Measurements from ENCODE around the gene KLHL11.

The KLHL11 gene

GRCh38 chr17:41824086-41824485 is 41.1 kb downstream of the KLHL11 start:
- TF ChIP-seq, protein P1, sequence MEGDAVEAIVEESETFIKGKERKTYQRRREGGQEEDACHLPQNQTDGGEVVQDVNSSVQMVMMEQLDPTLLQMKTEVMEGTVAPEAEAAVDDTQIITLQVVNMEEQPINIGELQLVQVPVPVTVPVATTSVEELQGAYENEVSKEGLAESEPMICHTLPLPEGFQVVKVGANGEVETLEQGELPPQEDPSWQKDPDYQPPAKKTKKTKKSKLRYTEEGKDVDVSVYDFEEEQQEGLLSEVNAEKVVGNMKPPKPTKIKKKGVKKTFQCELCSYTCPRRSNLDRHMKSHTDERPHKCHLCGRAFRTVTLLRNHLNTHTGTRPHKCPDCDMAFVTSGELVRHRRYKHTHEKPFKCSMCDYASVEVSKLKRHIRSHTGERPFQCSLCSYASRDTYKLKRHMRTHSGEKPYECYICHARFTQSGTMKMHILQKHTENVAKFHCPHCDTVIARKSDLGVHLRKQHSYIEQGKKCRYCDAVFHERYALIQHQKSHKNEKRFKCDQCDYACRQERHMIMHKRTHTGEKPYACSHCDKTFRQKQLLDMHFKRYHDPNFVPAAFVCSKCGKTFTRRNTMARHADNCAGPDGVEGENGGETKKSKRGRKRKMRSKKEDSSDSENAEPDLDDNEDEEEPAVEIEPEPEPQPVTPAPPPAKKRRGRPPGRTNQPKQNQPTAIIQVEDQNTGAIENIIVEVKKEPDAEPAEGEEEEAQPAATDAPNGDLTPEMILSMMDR (IDR thresholded peaks at IDR 0.05; ENCODE audit: low read length, missing control alignments): no peak
- no peak for DNase-seq (ENCODE audit: low read depth)
- no peak overlapping the region for H3K4me3 ChIP-seq (replicated peaks; ENCODE audit: low read depth, low read length)

DNA sequence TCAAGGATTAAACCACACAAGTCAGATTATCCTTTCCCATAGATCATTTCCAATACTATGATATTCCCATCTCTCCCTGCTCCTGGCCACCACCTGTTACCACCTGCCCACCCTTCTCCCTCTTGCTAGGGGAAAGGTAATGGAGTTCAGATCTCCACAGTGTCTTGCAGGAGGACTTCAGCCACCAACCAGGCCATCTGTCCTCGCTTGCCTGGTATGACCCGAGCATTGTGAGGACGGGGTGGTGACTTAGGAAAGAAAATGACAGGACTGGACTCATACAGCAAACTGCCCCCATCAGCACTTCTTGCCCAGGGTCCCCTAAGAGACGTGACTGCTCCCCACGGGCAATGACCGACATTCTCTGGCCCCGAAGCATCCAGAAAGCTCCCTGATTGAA is 41.6 kb downstream of the KLHL11 start:
- no peak for DNase-seq (ENCODE audit: low read depth)
- H3K4me3 ChIP-seq (replicated peaks; ENCODE audit: low read depth, low read length): no peak overlapping the region
- TF ChIP-seq, protein P1 (IDR thresholded peaks at IDR 0.05; ENCODE audit: low read length, missing control alignments): no peak

DNA sequence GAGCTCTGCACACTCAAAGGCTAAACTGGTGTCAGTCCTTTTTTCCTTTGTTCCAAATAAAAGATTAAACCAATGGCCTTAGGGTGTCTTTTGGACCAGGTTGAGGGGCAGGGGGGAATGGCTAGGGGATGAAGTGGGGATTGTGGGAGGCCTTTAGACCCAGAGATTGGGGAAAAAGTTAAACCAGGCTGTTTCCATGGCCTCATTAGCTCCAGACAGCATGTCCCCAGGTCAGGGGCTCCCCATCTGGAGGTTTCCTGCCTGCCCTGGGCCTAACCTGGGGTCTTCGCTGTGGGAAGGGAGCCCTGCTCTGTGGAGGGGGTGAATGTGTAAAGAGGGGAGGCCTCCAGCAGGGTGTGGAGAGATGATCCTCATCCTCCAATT is 42.1 kb downstream of the KLHL11 start:
- no peak overlapping the region for H3K4me3 ChIP-seq (replicated peaks; ENCODE audit: low read depth, low read length)
- TF ChIP-seq, protein P1 (IDR thresholded peaks at IDR 0.05; ENCODE audit: low read length, missing control alignments): no peak
- no peak for DNase-seq (ENCODE audit: low read depth)

- DNase-seq (ENCODE audit: low read depth): no peak
- H3K4me3 ChIP-seq (replicated peaks; ENCODE audit: low read depth, low read length): no peak overlapping the region
- TF ChIP-seq, protein P1 (IDR thresholded peaks at IDR 0.05; ENCODE audit: low read length, missing control alignments): no peak
Observed at GRCh38 chr17:41822216-41823140, 42.7 kb downstream of the KLHL11 start.

DNA sequence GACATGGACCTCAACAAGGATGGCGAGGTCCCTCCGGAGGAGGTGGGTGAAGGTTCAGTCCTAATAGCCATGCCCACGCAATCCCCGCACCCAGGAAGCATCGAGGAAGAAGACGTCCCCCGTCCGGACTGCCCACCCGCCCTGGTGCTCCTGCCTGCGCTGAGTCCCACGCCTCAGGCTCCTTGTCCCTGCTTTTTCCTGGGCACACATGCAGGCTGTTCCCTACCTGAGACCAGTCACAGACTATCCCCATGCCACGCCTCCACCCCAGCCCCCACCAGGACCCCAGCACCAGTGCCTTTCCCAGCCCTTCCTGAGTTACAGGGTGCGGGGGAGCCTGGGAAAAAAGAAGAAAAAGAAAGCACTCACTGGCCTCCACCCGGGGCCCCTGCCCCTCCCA is 43.4 kb downstream of the KLHL11 start:
- TF ChIP-seq, protein P1 (IDR thresholded peaks at IDR 0.05; ENCODE audit: low read length, missing control alignments): no peak
- H3K4me3 ChIP-seq (replicated peaks; ENCODE audit: low read depth, low read length): no peak overlapping the region
- no peak for DNase-seq (ENCODE audit: low read depth)

DNA sequence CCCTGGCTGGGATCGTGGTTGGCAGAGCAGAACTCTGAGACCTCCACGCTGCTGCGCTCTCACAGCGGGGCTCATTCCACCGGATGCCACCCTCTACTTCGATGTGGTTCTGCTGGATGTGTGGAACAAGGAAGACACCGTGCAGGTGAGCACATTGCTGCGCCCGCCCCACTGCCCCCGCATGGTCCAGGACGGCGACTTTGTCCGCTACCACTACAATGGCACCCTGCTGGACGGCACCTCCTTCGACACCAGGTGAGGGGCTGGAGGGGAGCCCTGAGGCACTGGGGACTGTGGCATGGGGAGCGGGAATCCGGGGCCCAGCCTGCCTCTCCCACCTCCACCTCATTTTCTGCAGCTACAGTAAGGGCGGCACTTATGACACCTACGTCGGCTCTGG is 47.2 kb downstream of the KLHL11 start:
- no peak overlapping the region for H3K4me3 ChIP-seq (replicated peaks; ENCODE audit: low read depth, low read length)
- TF ChIP-seq, protein P1 (IDR thresholded peaks at IDR 0.05; ENCODE audit: low read length, missing control alignments): no peak
- no peak for DNase-seq (ENCODE audit: low read depth)

Measured in fibroblast of pulmonary artery (primary cell).